NOMO-1 treated with DMSO at 0.1 percent for 48 hours (cell line): ENCODE results near the gene NOVA1.
A peak's percentile ranks its signal among the peaks of the same experiment; 100 is the strongest.

Experiments used
- DNase-seq: peaks from one replicate; lab custom pipeline; 2025; ENCODE audit not compliant: unreplicated experiment; lab: John Stamatoyannopoulos, UW

The NOVA1 gene

GRCh38 chr14:26463136-26463535 is 134.7 kb downstream of the NOVA1 start:
- no peak for DNase-seq

- no peak for DNase-seq
Measured at GRCh38 chr14:26454105-26454504, 143.7 kb downstream of the NOVA1 start.

- DNase-seq: no peak
Measured at GRCh38 chr14:26448181-26448855, 149.5 kb downstream of the NOVA1 start.

- peak; percentile 5 for DNase-seq
Measured at GRCh38 chr14:26444822-26445221, 153.0 kb downstream of the NOVA1 start.

GRCh38 chr14:26443654-26444053 is 154.2 kb downstream of the NOVA1 start:
- no peak for DNase-seq

- no peak for DNase-seq
Measured at GRCh38 chr14:26429205-26429604, 168.6 kb downstream of the NOVA1 start.

- DNase-seq: no peak
Measured at GRCh38 chr14:26427097-26427496, 170.7 kb downstream of the NOVA1 start.

- DNase-seq: no peak
Measured at GRCh38 chr14:26424537-26424936, 173.3 kb downstream of the NOVA1 start.

- DNase-seq: no peak
Measured at GRCh38 chr14:26415618-26416123, 182.2 kb downstream of the NOVA1 start.

GRCh38 chr14:26414926-26415325 is 182.9 kb downstream of the NOVA1 start:
- no peak for DNase-seq

GRCh38 chr14:26414103-26414502 is 183.7 kb downstream of the NOVA1 start:
- DNase-seq: no peak

- no peak for DNase-seq
Measured at GRCh38 chr14:26412421-26412820, 185.4 kb downstream of the NOVA1 start.

- no peak for DNase-seq
Measured at GRCh38 chr14:26410189-26410685, 187.6 kb downstream of the NOVA1 start.

- no peak for DNase-seq
Measured at GRCh38 chr14:26404927-26405326, 192.9 kb downstream of the NOVA1 start.

- DNase-seq: no peak
Measured at GRCh38 chr14:26403760-26404159, 194.1 kb downstream of the NOVA1 start.

GRCh38 chr14:26402126-26402525 is 195.7 kb downstream of the NOVA1 start:
- no peak for DNase-seq

GRCh38 chr14:26401179-26401968 is 196.5 kb downstream of the NOVA1 start:
- DNase-seq: no peak

- DNase-seq: no peak
Measured at GRCh38 chr14:26400373-26400772, 197.5 kb downstream of the NOVA1 start.

- no peak for DNase-seq
Measured at GRCh38 chr14:26398616-26399015, 199.2 kb downstream of the NOVA1 start.
